GM21360 (cell line): ENCODE measurements around the gene CTR9.

Experiments
- ATAC-seq: cut with Tn5 transposase; IDR thresholded peaks from one replicate; pipeline ENCODE4 v1.9.1; 2021; ENCODE audit warnings: mild to moderate bottlenecking, moderate library complexity; ENCODE audit not compliant: unreplicated experiment

Gene CTR9

GRCh38 chr11:10742460-10743208 is 8.4 kb upstream of the CTR9 start:
- no peak for ATAC-seq

GRCh38 chr11:10743354-10744000 is 7.6 kb upstream of the CTR9 start:
- no peak for ATAC-seq

- no peak for ATAC-seq
These were observed 6.8 kb upstream of the CTR9 start for GRCh38 chr11:10744206-10744605.

- no peak for ATAC-seq
These were observed 4.2 kb upstream of the CTR9 start for GRCh38 chr11:10746871-10747270.

GRCh38 chr11:10747733-10748132 is 3.3 kb upstream of the CTR9 start:
- ATAC-seq: no peak

GRCh38 chr11:10749476-10749875 is 1.6 kb upstream of the CTR9 start:
- ATAC-seq: no peak

- no peak for ATAC-seq
These were observed 515 bp downstream of the CTR9 start for GRCh38 chr11:10751581-10751940.

GRCh38 chr11:10752061-10752460 is 1.0 kb downstream of the CTR9 start:
- no peak for ATAC-seq

- no peak for ATAC-seq
These were observed 1.4 kb downstream of the CTR9 start for GRCh38 chr11:10752486-10752885.

GRCh38 chr11:10758957-10759356 is 7.9 kb downstream of the CTR9 start:
- no peak for ATAC-seq

- ATAC-seq: no peak
These were observed 10.1 kb downstream of the CTR9 start for GRCh38 chr11:10761085-10761698.

GRCh38 chr11:10762185-10762584 is 11.1 kb downstream of the CTR9 start:
- ATAC-seq: peak; percentile 83

GRCh38 chr11:10762913-10763421 is 11.9 kb downstream of the CTR9 start:
- no peak for ATAC-seq

- no peak for ATAC-seq
These were observed 12.7 kb downstream of the CTR9 start for GRCh38 chr11:10763766-10764165.

- no peak for ATAC-seq
These were observed 13.4 kb downstream of the CTR9 start for GRCh38 chr11:10764412-10764811.

- no peak for ATAC-seq
These were observed 19.7 kb downstream of the CTR9 start for GRCh38 chr11:10770626-10771254.

GRCh38 chr11:10771457-10771856 is 20.4 kb downstream of the CTR9 start:
- no peak for ATAC-seq

GRCh38 chr11:10774811-10775210 is 23.8 kb downstream of the CTR9 start:
- no peak for ATAC-seq

GRCh38 chr11:10777393-10777793 is 26.3 kb downstream of the CTR9 start:
- ATAC-seq: no peak

- no peak for ATAC-seq
These were observed 26.8 kb downstream of the CTR9 start for GRCh38 chr11:10777806-10778205.

GRCh38 chr11:10778217-10778970 is 27.3 kb downstream of the CTR9 start:
- no peak for ATAC-seq
